A673 (cell line): ENCODE data around the gene MUC16. TPM values are rescaled to one million over a fixed set of nuclear protein-coding genes. Genes with fewer than 3 reads are reported as not detected.

Experiments used
- BruUV-seq: library from RNA; stranded (reverse); fragments of 400-500 nt; replicated peaks from 2 replicates; lab custom pipeline; 2021; lab: Mats Ljungman, UMichigan
- CTCF ChIA-PET: fragments of 300-600 bp; sonication (Branson Sonifier 250); formaldehyde crosslinking; loops from one replicate; lab custom pipeline; 2022; ENCODE audit warnings: antibody characterized with exemption; lab: Charles Lee
- POLR2A ChIA-PET: fragments of 300-600 bp; sonication (Branson Sonifier 250); formaldehyde crosslinking; loops from one replicate; lab custom pipeline; 2022; ENCODE audit warnings: antibody characterized with exemption; ENCODE audit not compliant: low non-redundant PET; lab: Charles Lee
- DNase-seq: peaks from one replicate; pipeline ENCODE4 v3.0.0-alpha.2; 2015; ENCODE audit warnings: low spot score
- H3K27ac ChIP-seq: fragments of 200-600 bp; sonication (generic); 2 replicates; pipeline ENCODE4 v1.5.1; 2016; ENCODE audit warnings: mixed run types, low read depth, mild to moderate bottlenecking, mixed read lengths, antibody characterized with exemption, low read length; ENCODE audit not compliant: poor library complexity, severe bottlenecking
- H3K27me3 ChIP-seq: fragments of 200-600 bp; sonication (generic); replicated peaks from 2 replicates; pipeline ENCODE4 v1.6.1; 2017; ENCODE audit warnings: mixed run types, low read depth, mild to moderate bottlenecking, mixed read lengths, antibody characterized with exemption, low read length; ENCODE audit not compliant: insufficient read depth, poor library complexity
- H3K36me3 ChIP-seq: fragments of 200-600 bp; sonication (generic); 2 replicates; pipeline ENCODE4 v1.6.1; 2016; ENCODE audit warnings: mixed run types, mild to moderate bottlenecking, mixed read lengths, antibody characterized with exemption, low read length; ENCODE audit not compliant: insufficient read depth, poor library complexity, severe bottlenecking
- H3K4me1 ChIP-seq: fragments of 200-600 bp; sonication (generic); 2 replicates; pipeline ENCODE4 v1.6.1; 2017; ENCODE audit warnings: mixed run types, mild to moderate bottlenecking, mixed read lengths, antibody characterized with exemption, low read length; ENCODE audit not compliant: insufficient read depth, poor library complexity, severe bottlenecking
- H3K4me3 ChIP-seq: fragments of 200-600 bp; sonication (generic); 2 replicates; pipeline ENCODE4 v1.5.1; 2016; ENCODE audit warnings: low read depth, mixed run types, mild to moderate bottlenecking, mixed read lengths, low read length; ENCODE audit not compliant: poor library complexity, severe bottlenecking
- H3K9me3 ChIP-seq: fragments of 200-600 bp; sonication (generic); 2 replicates; pipeline ENCODE4 v1.6.1; 2016; ENCODE audit warnings: mixed run types, low read depth, mild to moderate bottlenecking, mixed read lengths, antibody characterized with exemption, low read length; ENCODE audit not compliant: poor library complexity, severe bottlenecking
- CTCF ChIP-seq: fragments of 300-800, 200-600 bp; sonication (generic); conservative IDR thresholded peaks from 2 replicates; pipeline ENCODE4 v1.5.1; 2017; ENCODE audit warnings: low read depth, mild to moderate bottlenecking, antibody characterized with exemption, low read length, moderate library complexity, mixed read lengths
- EZH2 ChIP-seq: fragments of 200-600 bp; sonication (generic); IDR thresholded peaks from 2 replicates; pipeline ENCODE4 v1.6.1; 2017; ENCODE audit warnings: borderline replicate concordance, low read depth, mild to moderate bottlenecking, mixed read lengths, antibody characterized with exemption, low read length; ENCODE audit not compliant: poor library complexity, severe bottlenecking
- intact Hi-C: fragments of 100-400 bp; cut with micrococcal nuclease; formaldehyde crosslinking; loops from one replicate; pipeline ENCODE4 v1.10.0; 2022; ENCODE audit not compliant: unreplicated experiment
- total RNA-seq: library from RNA; stranded (reverse); gene quantifications from 2 replicates; pipeline ENCODE4 v1.2.3, GENCODE V29; 2021

The MUC16 gene
- total RNA-seq, 1 experiment from 2014 or later = not detected

DNA sequence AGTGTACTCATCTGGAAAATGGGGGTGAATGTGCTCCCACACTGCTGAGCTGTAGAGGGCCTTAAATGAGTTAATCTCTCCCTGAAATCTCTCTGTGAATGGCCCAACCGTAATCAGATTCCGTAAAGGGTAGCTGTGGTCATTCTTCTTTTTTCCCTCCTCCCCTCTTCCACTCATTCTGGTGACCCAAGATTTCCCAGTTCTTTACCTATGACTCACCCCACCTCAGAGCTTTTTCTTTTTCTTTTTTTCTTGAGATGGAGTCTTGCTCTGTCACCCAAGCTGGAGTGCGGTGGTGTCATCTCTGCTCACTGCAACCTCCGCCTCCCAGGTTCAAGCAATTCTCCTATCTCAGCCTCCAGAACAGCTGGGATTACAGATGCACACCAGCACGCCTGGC lies 33.3 kb upstream of the MUC16 start:
- H3K36me3 ChIP-seq = no peaks in the 10 kb centered on the region
- ChIA-PET CTCF (no interaction called here), POLR2A (no interaction called here)
- H3K9me3 ChIP-seq = no peaks in the 10 kb centered on the region
- H3K27me3 ChIP-seq = peaks cover 9% of the 10 kb centered on the region
- intact Hi-C loops = no loop called here
- TF ChIP-seq EZH2 = no peak
- TF ChIP-seq CTCF = no peak
- no peak for DNase-seq
- no peak overlapping the region for H3K4me3 ChIP-seq
- no TSS peak for BruUV-seq
- no peak overlapping the region for H3K27ac ChIP-seq
- no peaks in the 10 kb centered on the region for H3K4me1 ChIP-seq

- no TSS peak for BruUV-seq
- no peak for DNase-seq
- no peak overlapping the region for H3K27ac ChIP-seq
- H3K27me3 ChIP-seq = peaks cover 20% of the 10 kb centered on the region
- no peaks in the 10 kb centered on the region for H3K9me3 ChIP-seq
- no peaks in the 10 kb centered on the region for H3K4me1 ChIP-seq
- intact Hi-C loops = no loop called here
- POLR2A ChIA-PET = no interaction called here
- no peak overlapping the region for H3K4me3 ChIP-seq
- CTCF ChIA-PET = no interaction called here
- TF ChIP-seq EZH2 = no peak
- TF ChIP-seq CTCF = no peak
- no peaks in the 10 kb centered on the region for H3K36me3 ChIP-seq
These were observed 30.8 kb upstream of the MUC16 start for GRCh38 chr19:9041023-9041422.

DNA sequence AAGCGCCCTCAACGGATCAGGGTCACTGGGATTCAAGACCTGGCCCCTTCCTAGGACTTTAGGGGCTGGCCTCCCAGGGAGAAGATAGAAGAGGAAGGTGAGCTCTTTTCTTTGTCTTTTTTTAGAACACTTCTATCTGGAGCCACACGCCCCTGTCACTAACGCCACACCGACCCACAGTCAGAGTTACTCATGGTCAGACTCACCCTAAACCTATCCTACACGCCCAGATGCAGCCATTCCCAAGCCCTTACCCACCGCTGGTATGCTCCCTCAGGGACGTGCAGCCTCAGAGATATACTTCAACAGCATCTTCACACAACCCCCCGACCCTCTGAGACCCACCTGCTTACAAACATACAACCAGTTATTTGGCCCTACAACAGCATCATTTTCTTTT lies 29.9 kb upstream of the MUC16 start:
- ChIA-PET POLR2A (no interaction called here), CTCF (no interaction called here)
- no peak for TF ChIP-seq CTCF
- TF ChIP-seq EZH2 = no peak
- Histone ChIP-seq H3K9me3 (no peaks in the 10 kb centered on the region), H3K4me3 (no peak overlapping the region), H3K27ac (no peak overlapping the region), H3K27me3 (peaks cover 22% of the 10 kb centered on the region), H3K4me1 (no peaks in the 10 kb centered on the region), H3K36me3 (no peaks in the 10 kb centered on the region)
- no TSS peak for BruUV-seq
- intact Hi-C loops = no loop called here
- no peak for DNase-seq
